Glutamatergic neuron (in vitro differentiated cells): ENCODE results near the gene PIN1. TPM values are rescaled to one million over a fixed set of nuclear protein-coding genes. Genes with fewer than 3 reads are reported as not detected.

Source experiments
- DNase-seq: peaks from one replicate; pipeline ENCODE4 v3.0.0; 2022
- H3K27ac Mint-ChIP-seq: one replicate; pipeline ENCODE4 v1.8.0; 2020; ENCODE audit warnings: mild to moderate bottlenecking, mixed read lengths, inconsistent platforms; ENCODE audit not compliant: unreplicated experiment
- H3K27me3 Mint-ChIP-seq: one replicate; pipeline ENCODE4 v1.8.0; 2020; ENCODE audit warnings: mild to moderate bottlenecking, moderate library complexity, mixed read lengths, inconsistent platforms; ENCODE audit not compliant: unreplicated experiment
- H3K36me3 Mint-ChIP-seq: one replicate; pipeline ENCODE4 v1.8.0; 2020; ENCODE audit warnings: mild to moderate bottlenecking, mixed read lengths, inconsistent platforms; ENCODE audit not compliant: unreplicated experiment
- H3K4me1 Mint-ChIP-seq: one replicate; pipeline ENCODE4 v1.8.0; 2020; ENCODE audit warnings: mild to moderate bottlenecking, low read depth, mixed read lengths, inconsistent platforms; ENCODE audit not compliant: unreplicated experiment
- H3K4me3 Mint-ChIP-seq: one replicate; pipeline ENCODE4 v1.8.0; 2020; ENCODE audit warnings: mild to moderate bottlenecking, mixed read lengths, inconsistent platforms; ENCODE audit not compliant: unreplicated experiment
- H3K9me3 Mint-ChIP-seq: one replicate; pipeline ENCODE4 v1.8.0; 2020; ENCODE audit warnings: mild to moderate bottlenecking, moderate library complexity, mixed read lengths, inconsistent platforms; ENCODE audit not compliant: unreplicated experiment
- CTCF ChIP-seq: fragments of 200-600 bp; sonication (generic); IDR thresholded peaks from one replicate; pipeline ENCODE4 v1.5.0; 2021; ENCODE audit not compliant: partially characterized antibody, unreplicated experiment
- total RNA-seq: library from RNA; stranded (reverse); fragmentation: NEBNext Ultra II Directional; extraction: Animal tissue kit (Norgen Biotek cat#: 25700); gene quantifications from one replicate; pipeline ENCODE4 v1.2.1, GENCODE V29; 2021; ENCODE audit not compliant: unreplicated experiment

PIN1 gene
- total RNA-seq, 1 donor from 2014 or later: 110 TPM

DNA sequence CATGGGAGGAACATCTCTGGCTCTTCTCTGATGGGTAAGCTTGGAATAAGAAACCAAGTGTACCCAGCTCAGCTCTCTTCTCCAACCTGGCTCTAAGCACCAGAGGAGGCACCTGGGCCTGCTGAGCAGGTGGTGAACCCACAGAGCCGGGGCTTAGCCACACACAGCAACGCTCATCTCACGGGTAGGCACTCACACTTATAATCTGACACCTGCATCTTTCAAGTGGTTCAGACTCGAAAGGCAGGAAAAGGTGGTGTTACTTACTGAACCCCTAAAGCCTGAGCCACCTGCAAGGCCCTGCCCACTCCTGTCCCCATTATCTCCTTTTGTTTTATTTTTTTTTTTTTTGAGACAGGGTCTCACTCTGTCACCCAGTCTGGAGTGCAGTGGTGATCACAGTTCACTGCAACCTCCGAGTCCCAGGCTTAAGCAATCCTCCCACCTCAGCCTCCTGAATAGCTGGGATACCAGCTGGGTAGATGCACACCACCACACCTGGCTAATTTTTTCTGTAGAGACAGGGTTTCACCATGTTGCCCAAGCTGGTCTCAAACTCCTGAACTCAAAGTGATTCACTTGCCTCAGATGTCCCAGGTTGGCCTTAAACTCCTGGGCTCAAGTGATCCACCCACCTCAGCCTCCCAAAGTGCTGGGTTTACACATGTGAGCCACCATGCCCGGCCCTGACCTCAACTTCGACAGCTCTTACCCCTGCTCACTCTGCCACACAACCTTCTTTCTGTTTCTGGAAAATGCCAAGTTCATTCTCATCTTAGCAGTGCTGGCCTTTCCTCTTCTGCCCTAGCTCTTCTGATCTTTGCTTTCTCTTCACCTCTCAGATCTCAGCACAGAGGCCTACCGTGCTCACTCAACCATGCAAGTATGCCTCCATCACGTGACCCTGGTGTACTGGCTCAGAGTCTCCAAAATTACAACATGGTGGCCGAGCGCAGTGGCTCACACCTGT, 26.0 kb upstream of the PIN1 start:
- TF ChIP-seq CTCF: no peak
- Mint-ChIP-seq H3K9me3 (peaks cover 2% of the 10 kb centered on the region), H3K27ac (no peak overlapping the region), H3K36me3 (peaks cover 4% of the 10 kb centered on the region), H3K4me1 (no peaks in the 10 kb centered on the region), H3K4me3 (no peak overlapping the region), H3K27me3 (peaks cover 3% of the 10 kb centered on the region)
- no peak for DNase-seq

DNA sequence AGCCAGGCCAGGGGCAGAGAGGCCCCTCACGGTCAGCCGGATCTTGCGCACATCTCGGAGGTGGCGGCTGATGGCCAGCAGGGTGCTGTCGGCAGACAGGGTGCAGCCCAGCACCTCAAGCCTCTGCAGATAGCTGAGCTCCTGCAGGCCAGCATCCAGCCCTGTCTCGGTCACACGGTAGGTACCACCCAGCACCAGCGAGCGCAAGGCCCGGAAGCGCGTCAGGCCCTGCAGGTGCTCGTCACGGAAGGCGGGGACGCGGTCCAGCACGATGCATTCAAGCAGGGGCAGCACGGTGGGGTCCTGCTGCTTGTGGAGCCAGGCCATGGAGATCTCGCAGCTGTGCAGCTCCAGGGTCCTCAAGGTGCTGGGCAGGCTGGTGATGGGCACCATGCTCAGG, 24.0 kb upstream of the PIN1 start:
- H3K36me3 Mint-ChIP-seq: peaks cover 5% of the 10 kb centered on the region
- H3K4me1 Mint-ChIP-seq: no peaks in the 10 kb centered on the region
- no peak overlapping the region for H3K4me3 Mint-ChIP-seq
- peaks cover 3% of the 10 kb centered on the region for H3K9me3 Mint-ChIP-seq
- H3K27me3 Mint-ChIP-seq: peaks cover 3% of the 10 kb centered on the region
- H3K27ac Mint-ChIP-seq: no peak overlapping the region
- no peak for TF ChIP-seq CTCF
- DNase-seq: no peak

- peaks cover 3% of the 10 kb centered on the region for H3K4me1 Mint-ChIP-seq
- no peak for TF ChIP-seq CTCF
- peaks cover 10% of the 10 kb centered on the region for H3K36me3 Mint-ChIP-seq
- H3K4me3 Mint-ChIP-seq: peak overlapping the region; percentile 91
- H3K27ac Mint-ChIP-seq: peak overlapping the region; percentile 90
- DNase-seq: no peak
- peaks cover 13% of the 10 kb centered on the region for H3K9me3 Mint-ChIP-seq
- peaks cover 8% of the 10 kb centered on the region for H3K27me3 Mint-ChIP-seq
These were observed 16.9 kb upstream of the PIN1 start for GRCh38 chr19:9818175-9818733.

GRCh38 chr19:9818734-9819595, 16.2 kb upstream of the PIN1 start, which contains the start of gene FBXL12:
Gene FBXL12, minus strand, starts transcription at chr19:9819079. Its CDS starts 266 bp downstream, at chr19:9818813.
- H3K27me3 Mint-ChIP-seq: peaks cover 8% of the 10 kb centered on the region

More at GRCh38 chr19:9818734-9819595, 16.2 kb upstream of the PIN1 start, which contains the start of gene FBXL12:
- Mint-ChIP-seq H3K4me3 (peak within 1 kb of the TSS; percentile 91), H3K4me1 (peaks cover 3% of the 10 kb centered on the region), H3K27ac (peak within 1 kb of the TSS; percentile 90), H3K9me3 (peaks cover 13% of the 10 kb centered on the region), H3K36me3 (peaks cover 8% of the 10 kb centered on the region)
- no peak for TF ChIP-seq CTCF
- DNase-seq: peak; percentile 100
